Trophoblast cell (in vitro differentiated cells and primary cell): Measurements from ENCODE around the gene DDX3X.

Experiments
- DNase-seq, 2 donors: peaks; one replicate each; pipeline ENCODE4 v3.0.0-alpha.2; 2016
- H2AFZ ChIP-seq: 2 replicates; pipeline ENCODE4 v1.6.1; 2013; ENCODE audit warnings: low read length, moderate library complexity, mild to moderate bottlenecking; ENCODE audit not compliant: insufficient read depth, poor library complexity
- H2AK5ac ChIP-seq: 2 replicates; pipeline ENCODE4 v1.6.1; 2013; ENCODE audit warnings: mild to moderate bottlenecking, low read length
- H2BK120ac ChIP-seq: 2 replicates; pipeline ENCODE4 v1.6.1; 2013; ENCODE audit warnings: low read length, mild to moderate bottlenecking, moderate library complexity; ENCODE audit not compliant: insufficient read depth, poor library complexity
- H2BK12ac ChIP-seq: 2 replicates; pipeline ENCODE4 v1.6.1; 2013; ENCODE audit warnings: mild to moderate bottlenecking, low read length, moderate library complexity
- H2BK5ac ChIP-seq: 2 replicates; pipeline ENCODE4 v1.6.1; 2013; ENCODE audit warnings: low read length, low read depth, moderate library complexity, mild to moderate bottlenecking; ENCODE audit not compliant: poor library complexity
- H3K14ac ChIP-seq: 2 replicates; pipeline ENCODE4 v1.6.1; 2013; ENCODE audit warnings: mild to moderate bottlenecking, low read length
- H3K18ac ChIP-seq: 2 replicates; pipeline ENCODE4 v1.6.1; 2013; ENCODE audit warnings: mild to moderate bottlenecking, low read length
- H3K23ac ChIP-seq: 2 replicates; pipeline ENCODE4 v1.6.1; 2013; ENCODE audit warnings: low read length
- H3K27ac ChIP-seq: 2 replicates; pipeline ENCODE4 v1.5.1; 2013; ENCODE audit warnings: low read depth, mild to moderate bottlenecking, inconsistent platforms, low read length, moderate library complexity
- H3K27me3 ChIP-seq: 2 replicates; pipeline ENCODE4 v1.6.1; 2013; ENCODE audit warnings: inconsistent platforms, mild to moderate bottlenecking, low read length, moderate library complexity; ENCODE audit not compliant: insufficient read depth
- H3K36me3 ChIP-seq, 2 experiments: 1 replicate in 1 of 2; 2 replicates in 1 of 2; pipeline ENCODE4 v1.6.1; 2013; ENCODE audit warnings: low read length in 2 of 2, mild to moderate bottlenecking in 2 of 2, moderate library complexity in 1 of 2; ENCODE audit not compliant: insufficient read depth in 2 of 2, control insufficient read depth in 1 of 2
- H3K4ac ChIP-seq: 2 replicates; pipeline ENCODE4 v1.6.1; 2013; ENCODE audit warnings: low read depth, mild to moderate bottlenecking, low read length, moderate library complexity
- H3K4me1 ChIP-seq, 2 experiments: 1 replicate in 1 of 2; 2 replicates in 1 of 2; pipeline ENCODE4 v1.6.1; 2013; ENCODE audit warnings: low read length in 2 of 2, mild to moderate bottlenecking in 2 of 2, moderate library complexity in 1 of 2; ENCODE audit not compliant: insufficient read depth in 2 of 2, control insufficient read depth in 1 of 2
- H3K4me2 ChIP-seq: 2 replicates; pipeline ENCODE4 v1.6.1; 2013; ENCODE audit warnings: inconsistent platforms, mild to moderate bottlenecking, low read length, moderate library complexity
- H3K4me3 ChIP-seq: 2 replicates; pipeline ENCODE4 v1.5.1; 2013; ENCODE audit warnings: mild to moderate bottlenecking, low read depth, low read length, inconsistent platforms
- H3K79me1 ChIP-seq: one replicate; pipeline ENCODE4 v1.6.1; 2013; ENCODE audit warnings: low read length
- H3K79me2 ChIP-seq: 2 replicates; pipeline ENCODE4 v1.6.1; 2013; ENCODE audit warnings: low read length, mild to moderate bottlenecking; ENCODE audit not compliant: control insufficient read depth, insufficient read depth, poor library complexity
- H3K9ac ChIP-seq: 2 replicates; pipeline ENCODE4 v1.6.1; 2013; ENCODE audit warnings: mild to moderate bottlenecking, low read length
- H3K9me3 ChIP-seq: 2 replicates; pipeline ENCODE4 v1.6.1; 2013; ENCODE audit warnings: low read depth, mild to moderate bottlenecking, control low read depth, inconsistent platforms, low read length; ENCODE audit not compliant: insufficient read depth
- H4K12ac ChIP-seq: 2 replicates; pipeline ENCODE4 v1.6.1; 2013; ENCODE audit warnings: low read depth, mild to moderate bottlenecking, low read length, moderate library complexity
- H4K8ac ChIP-seq: 2 replicates; pipeline ENCODE4 v1.6.1; 2013; ENCODE audit warnings: low read depth, mild to moderate bottlenecking, low read length, moderate library complexity
- H4K91ac ChIP-seq: one replicate; pipeline ENCODE4 v1.6.1; 2013; ENCODE audit warnings: low read depth, mild to moderate bottlenecking, low read length, moderate library complexity
- WGBS: extraction: QIAGEN DNeasy Blood & Tissue Kit; methylation state at CpG from one replicate; pipeline ENCODE4 v1.1.7; 2013; ENCODE audit warnings: missing lambda C conversion rate; ENCODE audit not compliant: insufficient read length, insufficient coverage; ENCODE audit errors: extremely low coverage; 5-methylcytosine and 5-hydroxymethylcytosine counted together

Gene DDX3X

DNA sequence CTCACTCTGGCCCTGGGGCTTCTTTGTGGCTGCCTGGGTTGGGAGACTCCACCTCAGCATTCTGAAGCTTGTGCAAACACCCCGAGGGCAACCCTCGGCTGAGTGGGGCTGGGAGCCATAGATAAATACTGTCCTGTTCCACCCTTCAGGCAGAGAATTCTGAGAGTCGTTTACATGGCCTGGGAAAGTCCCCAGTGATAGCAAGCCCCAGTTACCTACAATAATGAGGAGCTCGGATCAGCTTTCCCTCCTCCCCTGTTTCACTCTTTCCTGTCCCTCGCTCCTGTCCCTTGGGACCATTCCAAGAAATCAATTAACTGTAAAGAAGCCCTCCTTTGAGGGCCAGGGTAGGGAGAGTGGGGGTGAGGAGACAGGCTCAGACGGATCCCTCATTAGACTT lies 31.6 kb upstream of the DDX3X start:
- H2BK12ac ChIP-seq: no peak overlapping the region
- H3K79me2 ChIP-seq: no peaks in the 10 kb centered on the region
- H2BK120ac ChIP-seq: no peak overlapping the region
- no peak overlapping the region for H3K4ac ChIP-seq
- no peak overlapping the region for H2AFZ ChIP-seq
- H3K36me3 ChIP-seq: no peaks in the 10 kb centered on the region
- H3K18ac ChIP-seq: no peak overlapping the region
- peak; percentile 34 to 56 for DNase-seq
- H3K9me3 ChIP-seq: no peaks in the 10 kb centered on the region
- no peak overlapping the region for H2AK5ac ChIP-seq
- H3K27ac ChIP-seq: no peak overlapping the region
- H3K27me3 ChIP-seq: no peaks in the 10 kb centered on the region
- no peak overlapping the region for H3K23ac ChIP-seq
- H3K4me3 ChIP-seq: no peak overlapping the region
- no peaks in the 10 kb centered on the region for H3K79me1 ChIP-seq
- peaks cover 0 to 5% of the 10 kb centered on the region in 2 experiments for H3K4me1 ChIP-seq
- no peak overlapping the region for H3K14ac ChIP-seq
- no peak overlapping the region for H3K4me2 ChIP-seq
- no peak overlapping the region for H3K9ac ChIP-seq
- no peak overlapping the region for H4K8ac ChIP-seq
- no peak overlapping the region for H4K12ac ChIP-seq
- no peak overlapping the region for H4K91ac ChIP-seq
- no peak overlapping the region for H2BK5ac ChIP-seq
- WGBS: no CpG with 5 or more reads among the region's 6 CpGs

DNA sequence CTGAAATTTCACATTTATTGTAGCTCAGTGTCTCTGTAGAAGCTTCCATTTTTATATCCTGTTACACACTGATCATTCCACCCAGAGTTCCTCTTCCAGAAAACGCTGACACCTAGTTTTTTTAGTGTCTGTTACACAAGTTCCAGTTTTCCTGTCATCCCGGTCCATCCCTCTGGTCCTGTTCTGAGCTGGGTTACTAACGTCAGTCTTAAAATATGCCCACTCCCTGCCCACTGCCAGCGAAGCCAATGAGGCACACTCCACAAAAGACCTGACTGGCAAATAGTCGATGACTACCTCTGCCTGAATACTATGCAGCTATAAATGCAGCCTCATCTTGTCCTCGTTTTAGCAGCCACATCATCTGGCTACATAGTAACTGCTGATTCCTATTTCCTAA lies 30.9 kb upstream of the DDX3X start:
- H3K9ac ChIP-seq: no peak overlapping the region
- peaks cover 0 to 5% of the 10 kb centered on the region in 2 experiments for H3K4me1 ChIP-seq
- H3K79me2 ChIP-seq: no peaks in the 10 kb centered on the region
- no peak overlapping the region for H3K18ac ChIP-seq
- no CpG with 5 or more reads among the region's 6 CpGs for WGBS
- no peaks in the 10 kb centered on the region for H3K79me1 ChIP-seq
- H3K27ac ChIP-seq: no peak overlapping the region
- peak in 1 of 2 donors; percentile 10 for DNase-seq
- no peaks in the 10 kb centered on the region for H3K36me3 ChIP-seq
- H2AFZ ChIP-seq: no peak overlapping the region
- no peak overlapping the region for H2AK5ac ChIP-seq
- H3K9me3 ChIP-seq: no peaks in the 10 kb centered on the region
- H4K91ac ChIP-seq: no peak overlapping the region
- H3K14ac ChIP-seq: no peak overlapping the region
- no peak overlapping the region for H4K8ac ChIP-seq
- no peak overlapping the region for H3K4me3 ChIP-seq
- no peak overlapping the region for H4K12ac ChIP-seq
- H2BK120ac ChIP-seq: no peak overlapping the region
- no peak overlapping the region for H2BK12ac ChIP-seq
- H2BK5ac ChIP-seq: no peak overlapping the region
- H3K4me2 ChIP-seq: no peak overlapping the region
- H3K23ac ChIP-seq: no peak overlapping the region
- no peak overlapping the region for H3K4ac ChIP-seq
- H3K27me3 ChIP-seq: no peaks in the 10 kb centered on the region

DNA sequence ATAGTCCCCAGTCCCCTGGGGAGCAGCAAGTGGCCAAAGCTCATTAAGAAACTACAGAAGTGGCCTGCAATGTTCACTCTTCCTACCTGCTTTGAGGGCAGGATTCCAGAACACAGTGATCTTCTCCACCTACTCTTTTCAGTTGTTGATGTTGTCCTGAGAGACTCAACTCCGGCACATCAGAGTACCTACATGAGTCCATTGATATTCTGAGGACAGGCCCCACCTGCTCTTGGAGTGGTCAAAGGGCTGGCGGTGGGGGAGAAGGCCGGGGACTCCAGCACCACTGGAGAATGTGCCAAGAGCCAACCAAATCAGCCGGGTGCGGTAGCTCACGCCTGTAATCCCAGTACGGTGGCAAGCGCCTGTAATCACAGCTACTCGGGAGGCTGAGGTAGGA lies 29.8 kb upstream of the DDX3X start:
- Histone ChIP-seq H3K4me2 (no peak overlapping the region), H4K12ac (no peak overlapping the region), H2BK120ac (no peak overlapping the region), H4K91ac (no peak overlapping the region), H3K14ac (no peak overlapping the region), H3K4me3 (no peak overlapping the region), H2BK12ac (no peak overlapping the region), H2AFZ (no peak overlapping the region), H3K23ac (no peak overlapping the region), H3K36me3 (no peaks in the 10 kb centered on the region), H3K9ac (no peak overlapping the region), H3K27me3 (no peaks in the 10 kb centered on the region), H3K4ac (no peak overlapping the region), H3K4me1 (peaks cover 0 to 7% of the 10 kb centered on the region in 2 experiments), H2AK5ac (no peak overlapping the region), H3K79me2 (no peaks in the 10 kb centered on the region), H3K9me3 (no peaks in the 10 kb centered on the region), H3K27ac (no peak overlapping the region), H3K79me1 (no peaks in the 10 kb centered on the region), H2BK5ac (no peak overlapping the region), H4K8ac (no peak overlapping the region), H3K18ac (no peak overlapping the region)
- no CpG with 5 or more reads among the region's 9 CpGs for WGBS
- DNase-seq: no peak

DNA sequence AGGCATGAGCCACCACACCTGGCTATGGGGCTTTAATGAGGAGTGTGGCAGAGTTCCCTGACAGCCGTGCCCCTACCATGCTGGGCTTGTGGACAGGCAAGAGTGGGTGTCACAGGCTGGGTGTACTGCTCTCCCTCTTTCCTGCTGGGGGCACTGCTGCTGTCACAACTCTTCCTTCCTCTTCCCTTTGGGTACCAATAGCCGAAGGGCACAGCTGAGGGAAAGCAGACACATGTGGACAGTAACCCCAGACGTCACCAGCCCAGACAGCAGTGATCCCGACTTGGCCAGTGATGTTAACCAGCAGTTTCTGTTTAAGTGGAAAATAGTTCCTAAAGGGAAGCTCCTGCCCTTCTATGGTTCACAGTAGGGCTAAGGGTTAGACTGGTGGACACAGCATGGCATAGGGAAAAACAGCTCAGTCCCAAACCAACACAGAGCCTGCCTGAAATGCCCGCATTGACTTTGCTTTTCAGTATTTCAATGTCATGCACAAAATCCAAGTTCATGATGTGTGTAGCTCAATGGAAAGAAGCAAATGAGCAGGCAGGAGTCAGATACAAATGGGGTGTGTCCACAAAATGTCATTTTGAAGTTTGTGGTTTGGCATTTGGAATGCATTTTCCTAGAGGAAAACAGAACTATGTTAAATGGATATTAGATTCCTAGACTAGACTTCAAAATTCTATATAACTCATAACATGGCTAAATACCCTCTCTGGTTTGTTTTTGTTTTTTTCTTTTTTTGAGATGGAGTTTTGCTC lies 24.9 kb upstream of the DDX3X start:
- Histone ChIP-seq H3K36me3 (no peaks in the 10 kb centered on the region), H3K4ac (no peak overlapping the region), H4K8ac (no peak overlapping the region), H3K27me3 (no peaks in the 10 kb centered on the region), H2AFZ (no peak overlapping the region), H3K79me1 (no peaks in the 10 kb centered on the region), H3K9me3 (no peaks in the 10 kb centered on the region), H3K23ac (no peak overlapping the region), H3K4me1 (peaks cover 0 to 5% of the 10 kb centered on the region in 2 experiments), H3K27ac (no peak overlapping the region), H3K79me2 (no peaks in the 10 kb centered on the region), H2BK120ac (no peak overlapping the region), H2BK12ac (no peak overlapping the region), H2AK5ac (no peak overlapping the region), H3K4me2 (no peak overlapping the region), H3K4me3 (no peak overlapping the region), H4K12ac (no peak overlapping the region), H3K9ac (no peak overlapping the region), H3K18ac (no peak overlapping the region), H3K14ac (no peak overlapping the region), H4K91ac (no peak overlapping the region), H2BK5ac (no peak overlapping the region)
- no CpG with 5 or more reads among the region's 5 CpGs for WGBS
- no peak for DNase-seq
